Activated gamma-delta T cell (primary cell): ENCODE results near the gene DNAJC3.
"Not testable (repeated sequence)": the region's sequence is repeated elsewhere in the genome, so short reads cannot be mapped to it uniquely, and the experiment has no call there.

Experiments
- DNase-seq: peaks from one replicate; lab custom pipeline; 2025; lab: John Stamatoyannopoulos, UW

The DNAJC3 gene

GRCh38 chr13:95676105-95676761, 706 bp upstream of the DNAJC3 start:
- DNase-seq: no peak

GRCh38 chr13:95677564-95678266, 776 bp downstream of the DNAJC3 start:
- no peak for DNase-seq

- DNase-seq: no peak
These were observed 2.0 kb downstream of the DNAJC3 start for GRCh38 chr13:95678967-95679366.

- DNase-seq: no peak
These were observed 2.8 kb downstream of the DNAJC3 start for GRCh38 chr13:95679722-95680121.

GRCh38 chr13:95684418-95684817, 7.5 kb downstream of the DNAJC3 start:
- DNase-seq: no peak

- DNase-seq: not testable (repeated sequence)
These were observed 8.0 kb downstream of the DNAJC3 start for GRCh38 chr13:95684960-95685359.

GRCh38 chr13:95689582-95689926, 12.6 kb downstream of the DNAJC3 start:
- no peak for DNase-seq

GRCh38 chr13:95690986-95691385, 14.0 kb downstream of the DNAJC3 start:
- peak; percentile 13 for DNase-seq

GRCh38 chr13:95697052-95697680, 20.2 kb downstream of the DNAJC3 start:
- DNase-seq: no peak

- DNase-seq: no peak
These were observed 21.3 kb downstream of the DNAJC3 start for GRCh38 chr13:95698047-95698749.

- no peak for DNase-seq
These were observed 26.6 kb downstream of the DNAJC3 start for GRCh38 chr13:95703576-95703975.

- DNase-seq: no peak
These were observed 27.6 kb downstream of the DNAJC3 start for GRCh38 chr13:95704510-95704909.

- no peak for DNase-seq
These were observed 29.4 kb downstream of the DNAJC3 start for GRCh38 chr13:95706356-95706755.

GRCh38 chr13:95707035-95707434, 30.1 kb downstream of the DNAJC3 start:
- no peak for DNase-seq

- no peak for DNase-seq
These were observed 30.8 kb downstream of the DNAJC3 start for GRCh38 chr13:95707442-95708390.

- no peak for DNase-seq
These were observed 31.4 kb downstream of the DNAJC3 start for GRCh38 chr13:95708391-95708774.

GRCh38 chr13:95708811-95709500, 32.0 kb downstream of the DNAJC3 start:
- DNase-seq: no peak

GRCh38 chr13:95710313-95710712, 33.4 kb downstream of the DNAJC3 start:
- no peak for DNase-seq

GRCh38 chr13:95712846-95713245, 35.9 kb downstream of the DNAJC3 start:
- DNase-seq: not testable (repeated sequence)

- DNase-seq: no peak
These were observed 36.7 kb downstream of the DNAJC3 start for GRCh38 chr13:95713651-95714050.
